Subcutaneous adipose tissue (tissue), 4 donors: Measurements from ENCODE around the gene FAM81A. TPM values are rescaled to one million over a fixed set of nuclear protein-coding genes. Genes with fewer than 3 reads are reported as not detected.

ENCODE experiments used
- CTCF ChIP-seq: fragments of 450-650 bp; IDR thresholded peaks from one replicate; pipeline ENCODE4 v1.5.1; 2016; ENCODE audit warnings: low read depth, mild to moderate bottlenecking, control low read depth, antibody characterized with exemption, moderate library complexity
- total RNA-seq, 4 donors: library from RNA; depleted of rRNA; stranded (reverse); fragments of >200 nt; gene quantifications; one replicate each; pipeline ENCODE4 v1.1.0, GENCODE V29; 2016

FAM81A gene
- total RNA-seq, 4 donors from 2014 or later = 0.16 to 2.2 (median 0.22) TPM; not detected in 1

- no peak for TF ChIP-seq CTCF
Measured at GRCh38 chr15:59492389-59493377, 54.7 kb downstream of the FAM81A start.

DNA sequence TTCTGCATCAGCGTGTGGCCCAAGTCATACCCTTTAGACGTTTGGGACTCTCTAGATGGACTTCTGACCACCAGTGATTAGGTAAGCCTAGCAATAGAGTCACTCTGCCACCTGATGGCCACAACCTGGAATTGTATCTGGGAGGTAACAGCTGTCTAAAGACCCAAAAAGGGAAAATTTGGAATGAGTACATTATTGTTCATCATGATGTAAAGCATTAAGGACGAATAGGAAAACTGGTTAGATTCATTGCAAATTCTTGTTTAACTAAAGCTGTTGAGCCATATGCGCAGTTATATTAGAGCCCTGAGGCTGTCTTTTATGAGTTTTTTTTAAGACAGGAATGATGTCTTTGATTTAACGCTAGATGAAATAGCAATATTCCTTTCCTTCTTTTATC is 63.6 kb downstream of the FAM81A start:
- no peak for TF ChIP-seq CTCF

DNA sequence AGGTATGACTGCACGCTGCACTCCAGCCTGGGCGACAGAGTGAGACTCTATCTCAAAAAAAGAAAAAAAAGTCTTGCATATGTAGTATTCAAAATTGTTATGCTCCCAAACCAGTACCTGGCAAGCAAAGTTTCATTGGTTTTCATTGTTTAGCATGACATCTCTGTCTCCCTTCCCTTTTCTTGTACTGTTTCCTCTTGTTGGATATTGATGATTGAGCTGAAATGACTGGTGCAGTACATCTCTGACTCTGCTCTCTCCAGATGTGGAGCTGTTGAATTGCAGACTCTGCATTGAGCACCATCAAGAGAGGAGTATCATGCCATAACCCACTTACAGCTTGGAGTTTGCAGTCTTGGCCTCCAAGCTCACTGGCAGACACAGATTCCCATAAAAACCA is 77.2 kb downstream of the FAM81A start:
- no peak for TF ChIP-seq CTCF

DNA sequence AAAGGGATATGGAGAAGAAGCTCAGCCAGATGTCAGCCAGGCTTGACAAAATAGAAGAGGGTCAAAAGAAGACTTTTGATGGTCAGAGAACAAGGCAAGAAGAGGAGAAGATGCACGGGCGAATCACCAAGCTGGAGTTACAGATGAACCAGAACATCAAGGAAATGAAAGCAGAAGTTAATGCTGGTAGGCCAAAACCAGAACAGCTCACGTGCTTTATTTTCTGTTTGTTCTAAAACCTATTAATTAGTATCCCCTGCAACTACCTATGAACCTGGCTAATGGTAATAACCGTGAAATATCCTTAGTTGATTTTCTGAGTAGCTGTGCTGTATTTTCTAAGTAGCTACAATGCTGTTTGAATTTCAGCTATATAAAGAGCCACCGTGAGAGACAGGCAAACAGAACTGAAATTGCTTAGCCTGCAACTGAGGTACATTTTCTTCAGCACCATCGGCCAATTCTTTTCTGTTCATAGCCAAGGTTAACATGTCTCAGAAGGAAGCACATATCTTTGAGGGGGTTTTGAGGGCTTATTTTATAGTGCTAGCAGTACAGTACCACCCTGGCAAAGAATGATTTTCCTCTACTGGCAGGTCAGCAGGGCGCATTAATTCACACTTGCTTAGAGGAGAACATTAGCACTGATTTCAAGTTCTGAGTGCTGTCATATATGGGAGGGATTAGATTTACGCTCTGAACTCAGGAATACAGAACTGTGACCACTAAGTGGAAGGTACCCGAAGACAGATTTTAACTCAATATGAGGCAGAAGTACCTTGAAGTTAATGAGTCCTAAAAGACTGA is 78.9 kb downstream of the FAM81A start:
- no peak for TF ChIP-seq CTCF

- TF ChIP-seq CTCF = no peak
Measured at GRCh38 chr15:59519329-59519728, 81.3 kb downstream of the FAM81A start.

DNA sequence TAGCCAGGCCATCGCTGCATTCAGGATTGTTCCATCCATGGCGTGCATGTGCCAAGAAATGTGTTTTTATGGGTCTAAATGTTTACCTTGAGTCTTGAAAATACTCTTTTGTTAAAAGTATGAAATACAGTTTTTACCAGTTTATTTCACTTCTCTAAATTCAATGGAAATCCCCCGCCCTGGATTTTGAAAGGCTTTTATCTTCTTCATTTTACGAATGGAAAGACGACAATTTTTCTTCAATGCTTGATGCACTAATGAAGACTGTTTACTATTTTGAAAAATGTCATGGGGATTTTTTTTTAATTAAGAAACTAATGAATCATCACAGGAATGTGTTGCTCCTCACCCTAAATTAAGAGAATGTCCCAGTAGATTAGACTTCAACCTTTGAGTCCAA is 83.5 kb downstream of the FAM81A start:
- no peak for TF ChIP-seq CTCF

GRCh38 chr15:59522988-59523461 is 85.0 kb downstream of the FAM81A start:
- TF ChIP-seq CTCF = no peak
